CD8-positive, alpha-beta memory T cell (primary cell): ENCODE measurements around the gene GPHN. TPM values are rescaled to one million over a fixed set of nuclear protein-coding genes. Genes with fewer than 3 reads are reported as not detected.

Experiments
- CTCF ChIA-PET: fragments of 350-600 bp; sonication (Branson Sonifier 250); formaldehyde crosslinking; loops from one replicate; lab custom pipeline; 2021; ENCODE audit warnings: antibody characterized with exemption; lab: Charles Lee
- POLR2A ChIA-PET: fragments of 350-600 bp; sonication (Branson Sonifier 250); formaldehyde crosslinking; loops from one replicate; lab custom pipeline; 2021; ENCODE audit warnings: antibody characterized with exemption; lab: Charles Lee
- DNase-seq, 5 donors: peaks; one replicate each; pipeline versions ENCODE4 v3.0.0 to v3.0.0-alpha.2; 2020 to 2022; ENCODE audit warnings: mixed read lengths in 1 of 5
- H3K27ac ChIP-seq: one replicate; pipeline ENCODE4 v1.7.0; 2013; ENCODE audit warnings: low read depth, mild to moderate bottlenecking, low read length, moderate library complexity
- H3K27me3 ChIP-seq: 2 replicates; pipeline ENCODE4 v1.7.0; 2013; ENCODE audit warnings: low read length, mild to moderate bottlenecking; ENCODE audit not compliant: insufficient read depth, poor library complexity, severe bottlenecking
- H3K36me3 ChIP-seq: 2 replicates; pipeline ENCODE4 v1.7.0; 2013; ENCODE audit warnings: mild to moderate bottlenecking, low read length, moderate library complexity; ENCODE audit not compliant: insufficient read depth
- H3K4me1 ChIP-seq: 2 replicates; pipeline ENCODE4 v1.7.0; 2013; ENCODE audit warnings: mild to moderate bottlenecking, low read length, moderate library complexity; ENCODE audit not compliant: insufficient read depth
- H3K4me3 ChIP-seq: 2 replicates; pipeline ENCODE4 v1.7.0; 2013; ENCODE audit warnings: mild to moderate bottlenecking, low read length
- H3K9me3 ChIP-seq: 2 replicates; pipeline ENCODE4 v1.7.0; 2013; ENCODE audit warnings: mild to moderate bottlenecking, low read length
- H3K27ac Mint-ChIP-seq, 8 donors: one replicate each; pipeline ENCODE4 v1.8.0; 2020 to 2021; ENCODE audit warnings: mixed read lengths in 8 of 8, mild to moderate bottlenecking in 6 of 8, inconsistent platforms in 3 of 8, moderate library complexity in 3 of 8
- H3K27me3 Mint-ChIP-seq, 2 donors: one replicate each; pipeline ENCODE4 v1.8.0; 2020 to 2021; ENCODE audit warnings: mixed read lengths in 2 of 2, mild to moderate bottlenecking in 1 of 2, moderate library complexity in 1 of 2
- H3K36me3 Mint-ChIP-seq, 3 donors: one replicate each; pipeline ENCODE4 v1.8.0; 2020 to 2021; ENCODE audit warnings: mixed read lengths in 3 of 3, inconsistent platforms in 1 of 3, mild to moderate bottlenecking in 1 of 3
- H3K4me1 Mint-ChIP-seq, 3 donors: one replicate each; pipeline ENCODE4 v1.8.0; 2020 to 2021; ENCODE audit warnings: mixed read lengths in 3 of 3, inconsistent platforms in 1 of 3, mild to moderate bottlenecking in 1 of 3
- H3K4me3 Mint-ChIP-seq, 7 donors: one replicate each; pipeline ENCODE4 v1.8.0; 2020 to 2021; ENCODE audit warnings: mixed read lengths in 7 of 7, mild to moderate bottlenecking in 6 of 7, moderate library complexity in 4 of 7, inconsistent platforms in 2 of 7
- H3K9me3 Mint-ChIP-seq, 5 donors: one replicate each; pipeline ENCODE4 v1.8.0; 2020 to 2022; ENCODE audit warnings: mixed read lengths in 5 of 5, mild to moderate bottlenecking in 3 of 5, moderate library complexity in 2 of 5, inconsistent platforms in 1 of 5
- polyA plus RNA-seq: library from polyadenylated mRNA; unstranded; fragments of 300-500 nt; fragmentation: Illumina TruSeq; gene quantifications from one replicate; pipeline ENCODE4 v1.2.3, GENCODE V29; 2021
- total RNA-seq, 2 experiments: library from RNA; stranded (reverse); gene quantifications; one replicate each; pipeline ENCODE4 v1.2.3, GENCODE V29; 2021

GPHN gene
- total and polyA plus RNA-seq, 3 experiments from 2014 or later: 6.3 to 14.8 (median 12.1) TPM

DNA sequence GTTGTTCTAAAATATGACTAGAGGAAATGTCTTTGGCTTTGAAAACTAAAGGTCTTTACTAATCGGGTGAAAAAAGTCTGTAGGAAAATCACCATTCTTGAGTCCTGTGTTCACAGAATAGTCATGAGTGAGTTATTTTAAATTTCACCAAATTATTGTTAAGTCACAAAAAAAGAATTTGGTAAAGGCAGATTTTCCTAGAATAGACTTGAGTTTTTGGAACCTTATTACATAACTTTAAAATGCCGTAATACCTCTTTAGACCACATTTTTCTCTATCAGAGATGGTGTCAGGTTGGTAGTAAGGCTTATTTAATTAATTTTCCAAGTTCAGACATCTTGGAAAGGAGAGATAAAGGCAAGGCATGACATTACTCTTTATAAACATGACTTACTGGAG is 496.6 kb downstream of the GPHN start:
- ChIA-PET CTCF (no interaction called here), POLR2A (no interaction called here)
- H3K4me3 Mint-ChIP-seq: no peak overlapping the region
- H3K27me3 Mint-ChIP-seq: no peaks in the 10 kb centered on the region
- H3K27ac Mint-ChIP-seq: no peak overlapping the region
- H3K4me1 Mint-ChIP-seq: no peaks in the 10 kb centered on the region
- H3K36me3 Mint-ChIP-seq: peaks cover 0 to 5% (median 5%) of the 10 kb centered on the region in 3 donors
- no peaks in the 10 kb centered on the region for H3K9me3 ChIP-seq
- no peak for DNase-seq
- H3K9me3 Mint-ChIP-seq: no peaks in the 10 kb centered on the region
- H3K27ac ChIP-seq: no peak overlapping the region
- no peaks in the 10 kb centered on the region for H3K4me1 ChIP-seq
- H3K27me3 ChIP-seq: no peaks in the 10 kb centered on the region
- H3K4me3 ChIP-seq: no peak overlapping the region
- no peaks in the 10 kb centered on the region for H3K36me3 ChIP-seq

DNA sequence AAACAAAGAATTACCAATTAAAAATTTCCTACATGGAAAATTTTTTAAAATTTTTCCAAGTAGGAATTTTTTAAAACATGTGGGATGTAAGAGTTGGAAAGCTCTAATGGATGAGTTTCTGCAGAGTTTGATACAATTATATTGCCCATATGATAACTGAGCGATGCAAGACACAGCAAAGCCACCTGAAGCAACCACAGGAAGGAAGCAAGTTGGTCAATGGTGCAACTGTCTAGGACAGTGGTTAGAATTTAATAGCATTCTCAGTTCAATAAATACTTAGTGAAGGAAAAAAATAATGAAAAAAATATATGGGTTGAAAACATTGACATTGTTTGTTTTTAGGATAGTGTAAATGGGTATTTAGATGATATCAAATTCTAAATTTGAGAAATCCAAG is 502.7 kb downstream of the GPHN start:
- H3K4me3 Mint-ChIP-seq: no peak overlapping the region
- H3K4me1 Mint-ChIP-seq: no peaks in the 10 kb centered on the region
- H3K27me3 Mint-ChIP-seq: peaks cover 0 to 2% of the 10 kb centered on the region in 2 donors
- H3K27ac ChIP-seq: no peak overlapping the region
- no peak overlapping the region for H3K27ac Mint-ChIP-seq
- no peaks in the 10 kb centered on the region for H3K4me1 ChIP-seq
- H3K4me3 ChIP-seq: no peak overlapping the region
- H3K27me3 ChIP-seq: no peaks in the 10 kb centered on the region
- no peaks in the 10 kb centered on the region for H3K9me3 Mint-ChIP-seq
- no peaks in the 10 kb centered on the region for H3K36me3 ChIP-seq
- ChIA-PET POLR2A (no interaction called here), CTCF (no interaction called here)
- no peak for DNase-seq
- H3K36me3 Mint-ChIP-seq: peaks cover 0 to 5% (median 4%) of the 10 kb centered on the region in 3 donors
- no peaks in the 10 kb centered on the region for H3K9me3 ChIP-seq

GRCh38 chr14:67016856-67017255 is 508.9 kb downstream of the GPHN start:
- no peak overlapping the region for H3K4me3 Mint-ChIP-seq
- POLR2A ChIA-PET: no interaction called here
- Histone ChIP-seq H3K4me1 (no peaks in the 10 kb centered on the region), H3K9me3 (no peaks in the 10 kb centered on the region), H3K27ac (no peak overlapping the region), H3K27me3 (no peaks in the 10 kb centered on the region), H3K36me3 (no peaks in the 10 kb centered on the region), H3K4me3 (no peak overlapping the region)
- H3K4me1 Mint-ChIP-seq: no peaks in the 10 kb centered on the region
- no peak overlapping the region for H3K27ac Mint-ChIP-seq
- peaks cover 0 to 1% (median 0%) of the 10 kb centered on the region in 3 donors for H3K36me3 Mint-ChIP-seq
- peaks cover 0 to 2% of the 10 kb centered on the region in 2 donors for H3K27me3 Mint-ChIP-seq
- CTCF ChIA-PET: no interaction called here
- no peaks in the 10 kb centered on the region for H3K9me3 Mint-ChIP-seq
- no peak for DNase-seq

DNA sequence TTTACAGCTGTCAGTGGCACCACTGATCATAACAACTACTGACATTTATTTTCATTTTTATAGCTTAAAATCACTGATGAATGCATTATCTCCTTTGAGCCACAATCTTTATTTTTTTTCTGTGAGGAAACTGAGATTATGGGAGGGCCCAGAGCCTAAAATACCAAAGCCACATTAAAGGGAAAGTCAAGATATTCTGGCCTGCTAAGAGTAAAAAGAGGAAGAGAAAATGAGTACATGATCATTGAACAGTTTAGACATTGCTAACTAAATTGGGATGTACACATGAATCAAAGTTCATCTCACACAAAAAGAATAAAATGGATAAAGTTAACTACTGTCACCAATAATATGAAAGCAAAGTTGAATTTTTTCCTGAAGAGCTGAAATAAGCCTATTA is 510.8 kb downstream of the GPHN start:
- H3K27ac Mint-ChIP-seq: no peak overlapping the region
- no peaks in the 10 kb centered on the region for H3K9me3 ChIP-seq
- ChIA-PET POLR2A (no interaction called here), CTCF (no interaction called here)
- DNase-seq: no peak
- peaks cover 0 to 3% (median 0%) of the 10 kb centered on the region in 3 donors for H3K36me3 Mint-ChIP-seq
- H3K36me3 ChIP-seq: no peaks in the 10 kb centered on the region
- no peak overlapping the region for H3K27ac ChIP-seq
- H3K4me1 ChIP-seq: no peaks in the 10 kb centered on the region
- no peaks in the 10 kb centered on the region for H3K27me3 ChIP-seq
- no peak overlapping the region for H3K4me3 Mint-ChIP-seq
- H3K9me3 Mint-ChIP-seq: no peaks in the 10 kb centered on the region
- H3K4me1 Mint-ChIP-seq: no peaks in the 10 kb centered on the region
- peaks cover 0 to 2% of the 10 kb centered on the region in 2 donors for H3K27me3 Mint-ChIP-seq
- no peak overlapping the region for H3K4me3 ChIP-seq

- Mint-ChIP-seq H3K4me1 (no peaks in the 10 kb centered on the region), H3K27ac (no peak overlapping the region), H3K36me3 (peaks cover 0 to 9% (median 0%) of the 10 kb centered on the region in 3 donors), H3K9me3 (peaks cover 0 to 5% (median 4%) of the 10 kb centered on the region in 5 donors), H3K27me3 (no peaks in the 10 kb centered on the region), H3K4me3 (no peak overlapping the region)
- Histone ChIP-seq H3K4me1 (no peaks in the 10 kb centered on the region), H3K36me3 (no peaks in the 10 kb centered on the region), H3K9me3 (no peaks in the 10 kb centered on the region), H3K27me3 (no peaks in the 10 kb centered on the region), H3K4me3 (no peak overlapping the region), H3K27ac (no peak overlapping the region)
- no peak for DNase-seq
- CTCF ChIA-PET: no interaction called here
- POLR2A ChIA-PET: no interaction called here
Measured at GRCh38 chr14:67019796-67020195, 511.8 kb downstream of the GPHN start.

GRCh38 chr14:67031920-67032774 is 524.2 kb downstream of the GPHN start:
- H3K4me3 Mint-ChIP-seq: no peak overlapping the region
- no peak overlapping the region for H3K27ac Mint-ChIP-seq
- no peaks in the 10 kb centered on the region for H3K27me3 Mint-ChIP-seq
- H3K4me1 ChIP-seq: no peaks in the 10 kb centered on the region
- no peaks in the 10 kb centered on the region for H3K4me1 Mint-ChIP-seq
- DNase-seq: no peak
- no peak overlapping the region for H3K4me3 ChIP-seq
- no peak overlapping the region for H3K27ac ChIP-seq
- peaks cover 7 to 34% (median 16%) of the 10 kb centered on the region in 5 donors for H3K9me3 Mint-ChIP-seq
- H3K36me3 Mint-ChIP-seq: peaks cover 0 to 49% (median 4%) of the 10 kb centered on the region in 3 donors
- POLR2A ChIA-PET: no interaction called here
- no peaks in the 10 kb centered on the region for H3K9me3 ChIP-seq
- no peaks in the 10 kb centered on the region for H3K36me3 ChIP-seq
- H3K27me3 ChIP-seq: no peaks in the 10 kb centered on the region
- CTCF ChIA-PET: no interaction called here

DNA sequence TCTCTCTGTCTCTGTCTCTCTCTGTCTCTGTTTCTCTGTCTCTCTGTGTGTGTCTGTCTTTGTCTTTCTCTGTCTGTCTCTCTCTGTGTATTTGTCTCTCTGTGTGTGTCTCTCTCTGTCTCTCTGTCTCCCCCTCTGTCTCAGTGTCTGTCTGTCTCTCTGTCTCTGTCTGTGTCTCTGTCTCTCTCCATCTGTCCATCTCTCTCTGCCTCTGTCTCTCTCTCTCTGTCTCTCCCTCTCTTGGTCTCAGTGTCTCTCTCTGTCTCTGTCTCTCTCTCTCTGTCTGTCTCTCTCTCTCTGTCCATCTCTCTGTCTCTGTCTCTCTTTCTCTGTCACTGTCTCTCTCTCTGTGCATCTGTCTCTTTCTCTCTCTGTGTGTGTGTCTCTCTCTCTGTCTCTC is 537.5 kb downstream of the GPHN start:
- Histone ChIP-seq H3K27ac (no peak overlapping the region), H3K36me3 (no peaks in the 10 kb centered on the region), H3K27me3 (no peaks in the 10 kb centered on the region), H3K4me3 (no peak overlapping the region), H3K4me1 (no peaks in the 10 kb centered on the region), H3K9me3 (no peaks in the 10 kb centered on the region)
- ChIA-PET POLR2A (no interaction called here), CTCF (no interaction called here)
- H3K27me3 Mint-ChIP-seq: no peaks in the 10 kb centered on the region
- H3K36me3 Mint-ChIP-seq: peaks cover 0 to 41% (median 0%) of the 10 kb centered on the region in 3 donors
- peaks cover 0 to 21% (median 8%) of the 10 kb centered on the region in 5 donors for H3K9me3 Mint-ChIP-seq
- H3K27ac Mint-ChIP-seq: no peak overlapping the region
- H3K4me1 Mint-ChIP-seq: no peaks in the 10 kb centered on the region
- no peak overlapping the region for H3K4me3 Mint-ChIP-seq
- DNase-seq: no peak

GRCh38 chr14:67050896-67051295 is 542.9 kb downstream of the GPHN start:
- Mint-ChIP-seq H3K36me3 (peaks cover 0 to 51% (median 0%) of the 10 kb centered on the region in 3 donors), H3K27ac (no peak overlapping the region), H3K27me3 (peaks cover 0 to 1% of the 10 kb centered on the region in 2 donors), H3K9me3 (peaks cover 12 to 34% (median 15%) of the 10 kb centered on the region in 5 donors), H3K4me3 (no peak overlapping the region), H3K4me1 (no peaks in the 10 kb centered on the region)
- Histone ChIP-seq H3K4me1 (no peaks in the 10 kb centered on the region), H3K4me3 (no peak overlapping the region), H3K27me3 (no peaks in the 10 kb centered on the region), H3K27ac (no peak overlapping the region), H3K9me3 (no peaks in the 10 kb centered on the region), H3K36me3 (no peaks in the 10 kb centered on the region)
- CTCF ChIA-PET: no interaction called here
- no peak for DNase-seq
- POLR2A ChIA-PET: no interaction called here
